B cell (primary cell): ENCODE results near the gene VCL. TPM values are rescaled to one million over a fixed set of nuclear protein-coding genes. Genes with fewer than 3 reads are reported as not detected.

ENCODE experiments used
- ATAC-seq: fragments of 200-7000 bp; cut with Tn5 transposase; one replicate; pipeline ENCODE4 v1.10.0; 2021; ENCODE audit warnings: low read depth, mild to moderate bottlenecking, moderate number of reproducible peaks, moderate library complexity
- CTCF ChIA-PET: fragments of 350-600 bp; sonication (Branson Sonifier 250); formaldehyde crosslinking; loops from one replicate; lab custom pipeline; 2021; ENCODE audit warnings: antibody characterized with exemption, inconsistent platforms; lab: Charles Lee
- POLR2A ChIA-PET: fragments of 350-600 bp; sonication (Branson Sonifier 250); formaldehyde crosslinking; loops from one replicate; lab custom pipeline; 2021; ENCODE audit warnings: antibody characterized with exemption; lab: Charles Lee
- DNase-seq: peaks from one replicate; pipeline ENCODE4 v3.0.0; 2013
- H2AFZ ChIP-seq: 2 replicates; pipeline ENCODE4 v1.6.1; 2012; ENCODE audit warnings: mild to moderate bottlenecking, low read depth, low read length; ENCODE audit not compliant: insufficient read depth, poor library complexity, severe bottlenecking
- H3K27ac ChIP-seq, 2 donors: 1 replicate in 1 of 2; 2 replicates in 1 of 2; pipeline ENCODE4 v1.5.1; 2012 to 2013; ENCODE audit warnings: low read length in 2 of 2, mild to moderate bottlenecking in 2 of 2, moderate library complexity in 1 of 2
- H3K27me3 ChIP-seq, 4 experiments: fragments of 200-600 bp in 1 of 4; sonication (generic) in 1 of 4; replicated peaks in 1 of 4; 1 replicate in 2 of 4; 2 replicates in 2 of 4; pipeline versions ENCODE4 v1.6.1 to v1.7.0; 2013 to 2016; ENCODE audit warnings: low read length in 3 of 4, mild to moderate bottlenecking in 2 of 4, mixed read lengths in 1 of 4, moderate library complexity in 1 of 4; ENCODE audit not compliant: insufficient read depth in 4 of 4, control insufficient read depth in 3 of 4; ENCODE audit errors: control extremely low read depth in 1 of 4
- H3K36me3 ChIP-seq, 2 experiments: replicated peaks in 1 of 2; 1 replicate in 1 of 2; 2 replicates in 1 of 2; pipeline versions ENCODE4 v1.6.1 to v1.7.1; 2013; ENCODE audit warnings: low read length in 1 of 2; ENCODE audit not compliant: insufficient read depth in 2 of 2, control insufficient read depth in 1 of 2; ENCODE audit errors: control extremely low read depth in 1 of 2, extremely low read depth in 1 of 2
- H3K4me1 ChIP-seq, 2 donors: fragments of 200-600 bp in 1 of 2; sonication (generic) in 1 of 2; 1 replicate in 1 of 2; 2 replicates in 1 of 2; pipeline versions ENCODE4 v1.5.1 to v1.6.1; 2013 to 2017; ENCODE audit warnings: low read length in 2 of 2; ENCODE audit not compliant: control insufficient read depth in 2 of 2, insufficient read depth in 2 of 2
- H3K4me2 ChIP-seq: replicated peaks from 2 replicates; pipeline ENCODE3; 2012; ENCODE audit warnings: mild to moderate bottlenecking, low read depth, low read length; ENCODE audit not compliant: poor library complexity, severe bottlenecking
- H3K4me3 ChIP-seq, 5 experiments: fragments of 200-600 bp in 1 of 5; sonication (generic) in 1 of 5; 1 replicate in 3 of 5; 2 replicates in 2 of 5; pipeline versions ENCODE4 v1.5.1 to v1.7.0; 2011 to 2016; ENCODE audit warnings: low read length in 4 of 5, mild to moderate bottlenecking in 4 of 5, low read depth in 2 of 5, control low read depth in 1 of 5, moderate library complexity in 1 of 5; ENCODE audit not compliant: insufficient read depth in 1 of 5; ENCODE audit errors: control extremely low read depth in 1 of 5, extremely low read depth in 1 of 5
- H3K79me2 ChIP-seq: fragments of 200-600 bp; sonication (generic); one replicate; pipeline ENCODE4 v1.6.0; 2016; ENCODE audit warnings: low read length; ENCODE audit not compliant: control insufficient read depth, insufficient read depth
- H3K9ac ChIP-seq: fragments of 200-600 bp; sonication (generic); 2 replicates; pipeline ENCODE4 v1.6.1; 2017; ENCODE audit warnings: mild to moderate bottlenecking, low read length, moderate library complexity
- H3K9me3 ChIP-seq, 3 donors: one replicate each; pipeline versions ENCODE4 v1.6.1 to v1.7.1; 2013; ENCODE audit warnings: low read length in 2 of 3; ENCODE audit not compliant: control insufficient read depth in 2 of 3, insufficient read depth in 1 of 3; ENCODE audit errors: control extremely low read depth in 1 of 3
- H4K20me1 ChIP-seq: 2 replicates; pipeline ENCODE4 v1.6.0; 2012; ENCODE audit warnings: mild to moderate bottlenecking, low read length; ENCODE audit not compliant: insufficient read depth, control insufficient read depth, poor library complexity, severe bottlenecking
- H3K27ac Mint-ChIP-seq: one replicate; pipeline ENCODE4 v1.8.0; 2021; ENCODE audit warnings: mixed read lengths
- H3K27me3 Mint-ChIP-seq: one replicate; pipeline ENCODE4 v1.8.0; 2021; ENCODE audit warnings: mixed read lengths
- H3K4me1 Mint-ChIP-seq: one replicate; pipeline ENCODE4 v1.8.0; 2021; ENCODE audit warnings: mixed read lengths
- H3K4me3 Mint-ChIP-seq: one replicate; pipeline ENCODE4 v1.8.0; 2021; ENCODE audit warnings: mixed read lengths
- H3K9me3 Mint-ChIP-seq: one replicate; pipeline ENCODE4 v1.8.0; 2022; ENCODE audit warnings: mixed read lengths; ENCODE audit not compliant: insufficient read depth
- EZH2 ChIP-seq: IDR thresholded peaks from 2 replicates; pipeline ENCODE4 v1.6.1; 2012; ENCODE audit warnings: borderline replicate concordance, low read depth, mild to moderate bottlenecking, moderate library complexity, low read length; ENCODE audit not compliant: insufficient read depth, poor library complexity, severe bottlenecking
- WGBS: methylation state at CpG from one replicate; pipeline ENCODE4 v1.1.5; 2013; ENCODE audit warnings: missing lambda C conversion rate; ENCODE audit not compliant: insufficient coverage; 5-methylcytosine and 5-hydroxymethylcytosine counted together
- intact Hi-C: fragments of 100-400 bp; cut with micrococcal nuclease; formaldehyde crosslinking; loops from one replicate; pipeline ENCODE4 v1.10.0; 2022
- polyA plus RNA-seq: library from polyadenylated mRNA; depleted of rRNA; stranded (reverse); fragments of >200 nt; gene quantifications from 2 replicates; pipeline ENCODE4 v1.2.3, GENCODE V29; 2012
- total RNA-seq, 2 donors: library from RNA; stranded (reverse); fragments of 120-200 nt in 1 of 2; gene quantifications; 1 replicate in 1 of 2; 2 replicates in 1 of 2; pipeline versions ENCODE4 v1.2.3 to v1.2.4, GENCODE V29; 2013 to 2022
- TF ChIP-seq, protein P1 (sequence below): fragments of 200-600 bp; IDR thresholded peaks from one replicate; pipeline ENCODE4 v1.8.0; 2022; ENCODE audit warnings: antibody characterized with exemption, mild to moderate bottlenecking

VCL gene
- total and polyA plus RNA-seq, 2 donors (not counting 1 experiment from before 2014, with no cell fraction given): 13.1 to 29.8 TPM

DNA sequence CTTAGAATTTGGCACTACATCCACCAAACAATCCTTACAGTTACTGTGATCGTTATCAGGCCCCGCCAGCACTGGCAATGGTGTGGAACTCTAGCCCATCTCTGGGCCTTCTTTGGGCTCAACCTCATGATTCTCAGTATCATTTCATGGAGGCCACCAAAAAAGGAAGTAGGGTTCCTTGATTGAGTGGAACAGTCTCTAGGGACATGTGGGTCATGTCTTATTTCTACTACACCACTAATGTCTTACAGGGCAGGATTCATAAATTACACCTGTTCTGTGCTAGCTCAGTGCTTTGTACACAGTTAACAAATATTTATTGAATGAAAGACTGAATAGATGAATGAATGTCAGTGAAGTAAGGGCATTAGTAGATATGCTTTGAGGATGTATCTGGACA, 98.9 kb downstream of the VCL start:
- ATAC-seq (peak; percentile 96), DNase-seq (peak; percentile 65)
- Histone ChIP-seq H3K27me3 (no peaks in the 10 kb centered on the region), H3K79me2 (no peaks in the 10 kb centered on the region), H3K4me2 (peak overlapping the region; percentile 1), H3K9ac (no peak overlapping the region), H3K4me3 (no peak overlapping the region), H4K20me1 (no peaks in the 10 kb centered on the region), H3K9me3 (no peaks in the 10 kb centered on the region), H3K4me1 (peaks cover 11 to 13% of the 10 kb centered on the region in 2 donors), H3K36me3 (peaks cover 5 to 65% of the 10 kb centered on the region in 2 experiments), H2AFZ (no peak overlapping the region), H3K27ac (peak overlapping the region in 1 of 2 donors; percentile 38)
- intact Hi-C loops: no loop called here
- Mint-ChIP-seq H3K9me3 (no peaks in the 10 kb centered on the region), H3K27me3 (no peaks in the 10 kb centered on the region), H3K27ac (peak overlapping the region; percentile 76), H3K4me1 (peaks cover 21% of the 10 kb centered on the region), H3K4me3 (peak overlapping the region; percentile 24)
- WGBS: 60% methylated on average over 1 of the region's 2 CpGs
- no peak for TF ChIP-seq EZH2
- TF ChIP-seq, protein P1, sequence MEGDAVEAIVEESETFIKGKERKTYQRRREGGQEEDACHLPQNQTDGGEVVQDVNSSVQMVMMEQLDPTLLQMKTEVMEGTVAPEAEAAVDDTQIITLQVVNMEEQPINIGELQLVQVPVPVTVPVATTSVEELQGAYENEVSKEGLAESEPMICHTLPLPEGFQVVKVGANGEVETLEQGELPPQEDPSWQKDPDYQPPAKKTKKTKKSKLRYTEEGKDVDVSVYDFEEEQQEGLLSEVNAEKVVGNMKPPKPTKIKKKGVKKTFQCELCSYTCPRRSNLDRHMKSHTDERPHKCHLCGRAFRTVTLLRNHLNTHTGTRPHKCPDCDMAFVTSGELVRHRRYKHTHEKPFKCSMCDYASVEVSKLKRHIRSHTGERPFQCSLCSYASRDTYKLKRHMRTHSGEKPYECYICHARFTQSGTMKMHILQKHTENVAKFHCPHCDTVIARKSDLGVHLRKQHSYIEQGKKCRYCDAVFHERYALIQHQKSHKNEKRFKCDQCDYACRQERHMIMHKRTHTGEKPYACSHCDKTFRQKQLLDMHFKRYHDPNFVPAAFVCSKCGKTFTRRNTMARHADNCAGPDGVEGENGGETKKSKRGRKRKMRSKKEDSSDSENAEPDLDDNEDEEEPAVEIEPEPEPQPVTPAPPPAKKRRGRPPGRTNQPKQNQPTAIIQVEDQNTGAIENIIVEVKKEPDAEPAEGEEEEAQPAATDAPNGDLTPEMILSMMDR: no peak
- CTCF ChIA-PET: interaction anchor here (1.0 to 3.4 kb wide), 6 partner anchors 9 to 217 kb away, joined by 3 to 10 read pairs (median 7); no protein-coding TSS in a partner anchor
- POLR2A ChIA-PET: no interaction called here

DNA sequence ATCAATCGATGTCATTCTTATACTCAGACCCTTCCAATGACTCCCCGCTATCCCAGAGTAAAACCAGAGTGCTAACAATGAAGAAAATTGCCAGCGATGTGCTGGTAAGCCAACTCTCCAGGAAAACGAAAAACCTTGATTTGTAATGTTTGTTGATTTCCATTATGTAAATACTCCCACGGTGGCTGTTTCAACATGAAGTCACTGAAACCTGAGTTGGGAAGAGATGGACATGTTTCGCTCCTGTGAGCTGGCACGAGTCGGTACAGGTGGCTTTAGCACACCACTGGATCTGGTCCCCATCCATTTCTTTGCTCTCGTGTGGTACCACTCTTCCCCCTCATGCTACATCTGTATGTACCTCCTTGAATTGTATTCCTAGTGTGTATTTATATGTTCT, 99.9 kb downstream of the VCL start:
- H3K9ac ChIP-seq: no peak overlapping the region
- Mint-ChIP-seq H3K4me3 (no peak overlapping the region), H3K27ac (peak overlapping the region; percentile 10), H3K9me3 (no peaks in the 10 kb centered on the region), H3K27me3 (no peaks in the 10 kb centered on the region), H3K4me1 (peaks cover 21% of the 10 kb centered on the region)
- H3K36me3 ChIP-seq: peaks cover 4 to 62% of the 10 kb centered on the region in 2 experiments
- H3K27ac ChIP-seq: no peak overlapping the region
- H3K9me3 ChIP-seq: no peaks in the 10 kb centered on the region
- H3K27me3 ChIP-seq: no peaks in the 10 kb centered on the region
- WGBS: 94% methylated on average over 5 of the region's 9 CpGs
- no peak overlapping the region for H3K4me3 ChIP-seq
- DNase-seq (no peak), ATAC-seq (no peak)
- CTCF ChIA-PET: interaction anchor here (0.5 to 2.3 kb wide), 5 partner anchors 17 to 218 kb away, joined by 3 to 9 read pairs (median 4); no protein-coding TSS in a partner anchor
- no peak overlapping the region for H2AFZ ChIP-seq
- H3K4me1 ChIP-seq: peaks cover 11 to 13% of the 10 kb centered on the region in 2 donors
- intact Hi-C loops: no loop called here
- H3K79me2 ChIP-seq: no peaks in the 10 kb centered on the region
- POLR2A ChIA-PET: no interaction called here
- TF ChIP-seq EZH2: no peak
- TF ChIP-seq, protein P1: no peak
- H4K20me1 ChIP-seq: no peaks in the 10 kb centered on the region
- no peak overlapping the region for H3K4me2 ChIP-seq
